Panc1 (cell line): ENCODE results near the gene TMEM97.

Source experiments
- CTCF ChIP-seq: fragments of 450-650 bp; IDR thresholded peaks from 2 replicates; pipeline ENCODE4 v1.5.1; 2017; ENCODE audit warnings: mild to moderate bottlenecking
- POLR2AphosphoS5 ChIP-seq: IDR thresholded peaks from 2 replicates; pipeline ENCODE4 v1.6.1; 2012; ENCODE audit warnings: mild to moderate bottlenecking, low read depth, low read length, moderate library complexity
- SIN3A ChIP-seq: IDR thresholded peaks from 2 replicates; pipeline ENCODE4 v1.6.1; 2012; ENCODE audit warnings: low read depth, mild to moderate bottlenecking, low read length, moderate library complexity, borderline replicate concordance; ENCODE audit not compliant: insufficient read depth
- TCF7L2 ChIP-seq: IDR thresholded peaks from 2 replicates; pipeline ENCODE4 v1.6.1; 2011; ENCODE audit warnings: mild to moderate bottlenecking, low read depth, low read length, inconsistent platforms
- TF ChIP-seq, protein P1 (sequence below), 2 experiments: IDR thresholded peaks; 2 replicates each; pipeline ENCODE4 v1.6.1; 2011 to 2012; ENCODE audit warnings: low read depth in 2 of 2, control low read depth in 1 of 2, low read length in 1 of 2, mild to moderate bottlenecking in 1 of 2, moderate library complexity in 1 of 2; ENCODE audit not compliant: insufficient read depth in 1 of 2

DNA sequence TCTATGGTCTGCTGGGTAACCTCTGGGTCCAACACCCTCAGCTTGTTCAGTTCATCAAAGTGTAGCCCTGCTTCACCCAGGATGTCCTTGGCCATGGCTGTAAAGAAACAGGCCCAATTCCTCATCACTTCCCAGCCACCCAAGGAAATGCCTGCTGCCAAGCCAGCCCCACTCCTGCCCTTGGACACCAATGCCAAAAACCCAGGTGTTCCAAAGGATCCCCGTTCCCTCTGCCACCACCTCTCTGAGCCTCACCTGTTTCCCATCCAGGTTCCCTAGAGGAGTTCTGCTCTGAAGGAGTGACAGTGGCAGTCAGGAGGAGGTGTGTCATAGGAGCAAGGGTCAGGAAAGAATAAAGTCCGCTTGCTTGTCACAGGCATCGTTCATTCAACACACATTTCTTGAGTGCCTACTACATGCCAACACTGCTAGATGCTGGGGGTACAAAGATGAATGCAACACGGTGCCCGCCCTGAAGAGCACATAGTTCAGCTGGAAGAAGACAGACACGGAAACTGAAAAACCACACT lies 13.0 kb downstream of the TMEM97 start:
- TF ChIP-seq CTCF, result no peak
- TF ChIP-seq TCF7L2, result no peak
- TF ChIP-seq POLR2AphosphoS5, result no peak
- no peak for TF ChIP-seq SIN3A
- TF ChIP-seq, protein P1, sequence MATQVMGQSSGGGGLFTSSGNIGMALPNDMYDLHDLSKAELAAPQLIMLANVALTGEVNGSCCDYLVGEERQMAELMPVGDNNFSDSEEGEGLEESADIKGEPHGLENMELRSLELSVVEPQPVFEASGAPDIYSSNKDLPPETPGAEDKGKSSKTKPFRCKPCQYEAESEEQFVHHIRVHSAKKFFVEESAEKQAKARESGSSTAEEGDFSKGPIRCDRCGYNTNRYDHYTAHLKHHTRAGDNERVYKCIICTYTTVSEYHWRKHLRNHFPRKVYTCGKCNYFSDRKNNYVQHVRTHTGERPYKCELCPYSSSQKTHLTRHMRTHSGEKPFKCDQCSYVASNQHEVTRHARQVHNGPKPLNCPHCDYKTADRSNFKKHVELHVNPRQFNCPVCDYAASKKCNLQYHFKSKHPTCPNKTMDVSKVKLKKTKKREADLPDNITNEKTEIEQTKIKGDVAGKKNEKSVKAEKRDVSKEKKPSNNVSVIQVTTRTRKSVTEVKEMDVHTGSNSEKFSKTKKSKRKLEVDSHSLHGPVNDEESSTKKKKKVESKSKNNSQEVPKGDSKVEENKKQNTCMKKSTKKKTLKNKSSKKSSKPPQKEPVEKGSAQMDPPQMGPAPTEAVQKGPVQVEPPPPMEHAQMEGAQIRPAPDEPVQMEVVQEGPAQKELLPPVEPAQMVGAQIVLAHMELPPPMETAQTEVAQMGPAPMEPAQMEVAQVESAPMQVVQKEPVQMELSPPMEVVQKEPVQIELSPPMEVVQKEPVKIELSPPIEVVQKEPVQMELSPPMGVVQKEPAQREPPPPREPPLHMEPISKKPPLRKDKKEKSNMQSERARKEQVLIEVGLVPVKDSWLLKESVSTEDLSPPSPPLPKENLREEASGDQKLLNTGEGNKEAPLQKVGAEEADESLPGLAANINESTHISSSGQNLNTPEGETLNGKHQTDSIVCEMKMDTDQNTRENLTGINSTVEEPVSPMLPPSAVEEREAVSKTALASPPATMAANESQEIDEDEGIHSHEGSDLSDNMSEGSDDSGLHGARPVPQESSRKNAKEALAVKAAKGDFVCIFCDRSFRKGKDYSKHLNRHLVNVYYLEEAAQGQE (IDR thresholded peaks at IDR 0.05; ENCODE audit: insufficient read depth in 1 of 2, low read depth in 2 of 2, low read length in 1 of 2), result no peak
